Sigmoid colon (tissue), 7 donors: ENCODE measurements around the gene PCDHGB5. TPM values are rescaled to one million over a fixed set of nuclear protein-coding genes. Genes with fewer than 3 reads are reported as not detected.
"Not testable (repeated sequence)": the region's sequence is repeated elsewhere in the genome, so short reads cannot be mapped to it uniquely, and the experiment has no call there.

ENCODE experiments used
- DNase-seq: peaks from one replicate; pipeline ENCODE4 v3.0.0-alpha.2; 2019
- H3K27ac ChIP-seq, 4 donors: fragments of 200-600 bp; sonication (generic); one replicate each; pipeline ENCODE4 v1.5.1; 2016 to 2019; ENCODE audit warnings: mild to moderate bottlenecking in 1 of 4
- H3K27me3 ChIP-seq, 3 donors: fragments of 200-600 bp; sonication (generic); one replicate each; pipeline ENCODE4 v1.5.1; 2019; ENCODE audit warnings: mild to moderate bottlenecking in 1 of 3
- H3K36me3 ChIP-seq, 4 donors: fragments of 200-600 bp; sonication (generic); one replicate each; pipeline ENCODE4 v1.5.1; 2016 to 2019
- H3K4me1 ChIP-seq, 4 donors: fragments of 200-600 bp; sonication (generic); one replicate each; pipeline ENCODE4 v1.5.1; 2017 to 2019
- H3K4me3 ChIP-seq, 4 donors: fragments of 200-600 bp; sonication (generic); one replicate each; pipeline ENCODE4 v1.5.1; 2017 to 2019; ENCODE audit warnings: mild to moderate bottlenecking in 2 of 4, moderate library complexity in 1 of 4
- H3K9me3 ChIP-seq, 4 donors: fragments of 200-600 bp in 3 of 4; sonication (generic) in 3 of 4; one replicate each; pipeline versions ENCODE4 v1.5.1 to v1.6.1; 2013 to 2019
- CTCF ChIP-seq, 4 experiments: fragments of 450-650 bp in 3 of 4; fragments of 200-600 bp in 1 of 4; IDR thresholded peaks; one replicate each; pipeline ENCODE4 v1.5.1; 2016 to 2019; ENCODE audit warnings: antibody characterized with exemption in 4 of 4, mild to moderate bottlenecking in 3 of 4, moderate library complexity in 2 of 4
- EP300 ChIP-seq, 4 donors: sonication (generic); formaldehyde crosslinking; IDR thresholded peaks; one replicate each; pipeline ENCODE4 v1.6.1; 2017; ENCODE audit warnings: antibody characterized with exemption in 4 of 4
- POLR2A ChIP-seq, 2 donors: fragments of 450-650 bp; IDR thresholded peaks; one replicate each; pipeline ENCODE4 v1.6.1; 2016; ENCODE audit warnings: antibody characterized with exemption in 2 of 2, mild to moderate bottlenecking in 2 of 2, moderate library complexity in 2 of 2
- POLR2AphosphoS5 ChIP-seq, 4 donors: sonication (generic); formaldehyde crosslinking; IDR thresholded peaks; one replicate each; pipeline ENCODE4 v1.6.1; 2017; ENCODE audit warnings: antibody characterized with exemption in 4 of 4
- whole genome bisulfite sequencing, 2 donors: extraction: QIAGEN DNeasy Blood & Tissue Kit; methylation state at CpG; one replicate each; pipeline ENCODE4 v1.1.7; 2013; 5-methylcytosine and 5-hydroxymethylcytosine counted together
- intact Hi-C: fragments of 100-400 bp; cut with DNase I; formaldehyde crosslinking; loops from one replicate; pipeline ENCODE4 v1.15.1; 2023
- polyA plus RNA-seq, 3 donors: library from polyadenylated mRNA; stranded (reverse); fragments of 200-250 nt; gene quantifications; one replicate each; pipeline ENCODE4 v1.2.3, GENCODE V29; 2013
- total RNA-seq, 4 donors: library from RNA; depleted of rRNA; stranded (reverse); fragments of >200 nt; gene quantifications; one replicate each; pipeline ENCODE4 v1.1.0, GENCODE V29; 2016
- donor health status: healthy with polysubstance abuse.
- donor health status: Bipolar disorder and iron deficiency.
- donor health status: healthy.

Gene PCDHGB5
- total and polyA plus RNA-seq, 7 donors: 0.23 to 16.6 (median 10.2) TPM; not detected in 1

- 13 to 46% methylated on average over 51 of the region's 51 CpGs for whole genome bisulfite sequencing, 2 donors
- peak within 1 kb of the TSS; percentile 5 to 33 (median 29) for H3K4me3 ChIP-seq
- not testable (repeated sequence) for H3K4me1 ChIP-seq, H3K27me3 ChIP-seq, H3K36me3 ChIP-seq, DNase-seq
- TF ChIP-seq CTCF (IDR thresholded peaks at IDR 0.05): peak in 3 of 4 experiments; percentile 9 to 32 (median 21)
- H3K27ac ChIP-seq: peak within 1 kb of the TSS in 1 of 4 donors; percentile 33
- peaks cover 36 to 92% (median 82%) of the 10 kb centered on the region in 4 donors for H3K9me3 ChIP-seq
- intact Hi-C loops: loop anchor here (5.0 kb wide), 1 partner anchor 119 kb away; no protein-coding TSS in a partner anchor
Observed at GRCh38 chr5:141407790-141408505, 10.2 kb downstream of the PCDHGB5 start, which contains the start of gene PCDHGB6. PCDHGB6 (plus strand) TSS chr5:141408021; CDS start chr5:141408203, 182 bp downstream.

GRCh38 chr5:141409598-141410306, 12.0 kb downstream of the PCDHGB5 start:
- WGBS, 2 donors: 30 to 67% methylated on average over 64 of the region's 64 CpGs
- Histone ChIP-seq H3K4me3 (no peak overlapping the region), H3K27me3 (no peaks in the 10 kb centered on the region), H3K4me1 (no peaks in the 10 kb centered on the region), H3K9me3 (peaks cover 37 to 91% (median 83%) of the 10 kb centered on the region in 4 donors), H3K36me3 (peaks cover 0 to 11% (median 0%) of the 10 kb centered on the region in 4 donors), H3K27ac (no peak overlapping the region)
- TF ChIP-seq CTCF (IDR thresholded peaks at IDR 0.05) (no peak), POLR2AphosphoS5 (IDR thresholded peaks at IDR 0.05) (no peak), POLR2A (IDR thresholded peaks at IDR 0.05) (no peak), EP300 (IDR thresholded peaks at IDR 0.05) (no peak)
- peak; percentile 46 for DNase-seq
- intact Hi-C loops: loop anchor here (5.0 kb wide), 1 partner anchor 118 kb away; no protein-coding TSS in a partner anchor

GRCh38 chr5:141411575-141411974, 13.8 kb downstream of the PCDHGB5 start:
- intact Hi-C loops: no loop called here
- Histone ChIP-seq H3K36me3 (peaks cover 0 to 11% (median 0%) of the 10 kb centered on the region in 4 donors), H3K9me3 (peaks cover 40 to 92% (median 78%) of the 10 kb centered on the region in 4 donors), H3K27ac (no peak overlapping the region), H3K4me3 (no peak overlapping the region), H3K4me1 (no peaks in the 10 kb centered on the region), H3K27me3 (no peaks in the 10 kb centered on the region)
- WGBS, 2 donors: 68 to 77% methylated on average over 3 of the region's 3 CpGs
- no peak for DNase-seq
- TF ChIP-seq POLR2A (IDR thresholded peaks at IDR 0.05) (no peak), POLR2AphosphoS5 (IDR thresholded peaks at IDR 0.05) (no peak), EP300 (IDR thresholded peaks at IDR 0.05) (no peak), CTCF (IDR thresholded peaks at IDR 0.05) (no peak)

- intact Hi-C loops: no loop called here
- WGBS, 2 donors: 13 to 35% methylated on average over 31 of the region's 31 CpGs
- no peak for DNase-seq
Observed at GRCh38 chr5:141412854-141413539, 15.2 kb downstream of the PCDHGB5 start, which contains the start of gene PCDHGA10. PCDHGA10 (plus strand) TSS chr5:141412987; CDS start chr5:141413176, 189 bp downstream.

More at GRCh38 chr5:141412854-141413539, 15.2 kb downstream of the PCDHGB5 start, which contains the start of gene PCDHGA10:
- H3K4me3 ChIP-seq: peak within 1 kb of the TSS in 3 of 4 donors; percentile 8 to 23 (median 19)
- H3K9me3 ChIP-seq: peaks cover 40 to 88% (median 71%) of the 10 kb centered on the region in 4 donors
- TF ChIP-seq POLR2AphosphoS5 (IDR thresholded peaks at IDR 0.05): no peak
- peak in 1 of 4 experiments; percentile 13 for TF ChIP-seq CTCF (IDR thresholded peaks at IDR 0.05)
- H3K4me1 ChIP-seq: no peaks in the 10 kb centered on the region
- H3K27ac ChIP-seq: peak within 1 kb of the TSS in 1 of 4 donors; percentile 3
- H3K36me3 ChIP-seq: peaks cover 0 to 11% (median 0%) of the 10 kb centered on the region in 4 donors
- H3K27me3 ChIP-seq: no peaks in the 10 kb centered on the region
